IMR-90 (cell line): Measurements from ENCODE around the gene ABI3BP. TPM values are rescaled to one million over a fixed set of nuclear protein-coding genes. Genes with fewer than 3 reads are reported as not detected.
A peak's percentile ranks its signal among the peaks of the same experiment; 100 is the strongest.

Experiments used
- ATAC-seq: fragments of 200-7000 bp; cut with Tn5 transposase; 2 replicates; pipeline ENCODE4 v1.9.1; 2020; ENCODE audit warnings: low read depth, mild to moderate bottlenecking, moderate library complexity
- BruUV-seq: library from RNA; stranded (reverse); fragments of 400-500 nt; replicated peaks from 2 replicates; lab custom pipeline; 2021; lab: Mats Ljungman, UMichigan
- CTCF ChIA-PET: fragments of 300-600 bp; formaldehyde crosslinking; extraction: SDS; loops from one replicate; lab custom pipeline; 2021; ENCODE audit warnings: antibody characterized with exemption; lab: Yijun Ruan, JAX
- POLR2A ChIA-PET: fragments of 300-600 bp; sonication (Branson Sonifier 250); formaldehyde crosslinking; loops from one replicate; lab custom pipeline; 2022; ENCODE audit warnings: antibody characterized with exemption; ENCODE audit not compliant: unreplicated experiment; lab: Charles Lee
- DNase-seq: peaks from one replicate; pipeline ENCODE4 v3.0.0; 2013
- H2AFZ ChIP-seq: replicated peaks from 2 replicates; pipeline ENCODE3; 2013; ENCODE audit warnings: low read length, mild to moderate bottlenecking; ENCODE audit not compliant: poor library complexity
- H2AK5ac ChIP-seq: 2 replicates; pipeline ENCODE4 v1.6.1; 2013; ENCODE audit warnings: low read depth, low read length, inconsistent platforms
- H2AK9ac ChIP-seq: replicated peaks from 2 replicates; pipeline ENCODE3; 2013; ENCODE audit warnings: mild to moderate bottlenecking, low read depth, low read length, moderate library complexity; ENCODE audit not compliant: poor library complexity
- H2BK120ac ChIP-seq: 2 replicates; pipeline ENCODE4 v1.6.1; 2013; ENCODE audit warnings: low read depth, low read length, inconsistent platforms
- H2BK15ac ChIP-seq: 3 replicates; pipeline ENCODE4 v1.6.1; 2013; ENCODE audit warnings: low read depth, low read length, inconsistent platforms
- H2BK20ac ChIP-seq: 2 replicates; pipeline ENCODE4 v1.6.1; 2013; ENCODE audit warnings: low read depth, mild to moderate bottlenecking, inconsistent platforms, low read length, moderate library complexity
- H2BK5ac ChIP-seq: 2 replicates; pipeline ENCODE4 v1.6.1; 2013; ENCODE audit warnings: mild to moderate bottlenecking, low read depth, low read length, inconsistent platforms; ENCODE audit not compliant: poor library complexity, severe bottlenecking
- H3K14ac ChIP-seq: replicated peaks from 2 replicates; pipeline ENCODE4 v1.6.1; 2013; ENCODE audit warnings: low read depth, low read length, inconsistent platforms
- H3K18ac ChIP-seq: 2 replicates; pipeline ENCODE4 v1.6.1; 2013; ENCODE audit warnings: low read depth, low read length, control low read depth
- H3K23ac ChIP-seq: 2 replicates; pipeline ENCODE4 v1.6.1; 2013; ENCODE audit warnings: low read depth, low read length, inconsistent platforms
- H3K27ac ChIP-seq: 2 replicates; pipeline ENCODE4 v1.5.1; 2013; ENCODE audit warnings: mild to moderate bottlenecking, control low read depth, low read length; ENCODE audit not compliant: insufficient read depth
- H3K27me3 ChIP-seq: 2 replicates; pipeline ENCODE4 v1.6.1; 2013; ENCODE audit warnings: low read length; ENCODE audit not compliant: control insufficient read depth, insufficient read depth
- H3K36me3 ChIP-seq: 2 replicates; pipeline ENCODE4 v1.6.1; 2013; ENCODE audit warnings: low read length, mixed read lengths; ENCODE audit not compliant: control insufficient read depth, insufficient read depth
- H3K4ac ChIP-seq: 2 replicates; pipeline ENCODE4 v1.6.1; 2013; ENCODE audit warnings: low read depth, low read length, inconsistent platforms
- H3K4me1 ChIP-seq: 2 replicates; pipeline ENCODE4 v1.6.1; 2013; ENCODE audit warnings: low read length, mixed read lengths; ENCODE audit not compliant: control insufficient read depth, insufficient read depth
- H3K4me2 ChIP-seq: 2 replicates; pipeline ENCODE4 v1.6.1; 2013; ENCODE audit warnings: low read depth, mild to moderate bottlenecking, control low read depth, low read length, moderate library complexity
- H3K4me3 ChIP-seq: 2 replicates; pipeline ENCODE4 v1.5.1; 2013; ENCODE audit warnings: low read depth, mild to moderate bottlenecking, control low read depth, low read length, moderate library complexity; ENCODE audit not compliant: insufficient read depth
- H3K56ac ChIP-seq: 2 replicates; pipeline ENCODE4 v1.6.1; 2013; ENCODE audit warnings: low read length, inconsistent platforms; ENCODE audit not compliant: insufficient read depth; ENCODE audit errors: extremely low read depth
- H3K79me1 ChIP-seq, 2 experiments: 2 replicates each; pipeline ENCODE4 v1.6.1; 2013; ENCODE audit warnings: low read length in 2 of 2, inconsistent platforms in 1 of 2, low read depth in 1 of 2
- H3K9ac ChIP-seq: 2 replicates; pipeline ENCODE4 v1.6.1; 2013; ENCODE audit warnings: low read depth, low read length, control low read depth
- H3K9me1 ChIP-seq: 2 replicates; pipeline ENCODE4 v1.6.1; 2013; ENCODE audit warnings: low read length, inconsistent platforms; ENCODE audit not compliant: insufficient read depth
- H3K9me3 ChIP-seq: 2 replicates; pipeline ENCODE4 v1.6.1; 2013; ENCODE audit warnings: low read length; ENCODE audit not compliant: control insufficient read depth, insufficient read depth
- H4K20me1 ChIP-seq: 2 replicates; pipeline ENCODE4 v1.6.1; 2013; ENCODE audit warnings: low read length, inconsistent platforms; ENCODE audit not compliant: insufficient read depth
- H4K5ac ChIP-seq: 2 replicates; pipeline ENCODE4 v1.6.1; 2013; ENCODE audit warnings: mild to moderate bottlenecking, low read depth, low read length, control low read depth
- H4K8ac ChIP-seq, 2 experiments: 2 replicates each; pipeline ENCODE4 v1.6.1; 2013; ENCODE audit warnings: low read depth in 2 of 2, low read length in 2 of 2, control low read depth in 1 of 2, inconsistent platforms in 1 of 2
- H4K91ac ChIP-seq: 2 replicates; pipeline ENCODE4 v1.6.1; 2013; ENCODE audit warnings: low read depth, low read length, inconsistent platforms; ENCODE audit not compliant: insufficient read depth
- MAFK ChIP-seq: IDR thresholded peaks from 2 replicates; pipeline ENCODE4 v1.6.1; 2012; ENCODE audit warnings: low read depth, low read length, improper control_type of control experiment
- RAD21 ChIP-seq: IDR thresholded peaks from 2 replicates; pipeline ENCODE4 v1.6.1; 2012; ENCODE audit warnings: low read length, improper control_type of control experiment
- WGBS, 2 experiments: methylation state at CpG; one replicate each; pipeline versions ENCODE4 v1.1.5 to v1.1.7; 2013; ENCODE audit warnings: missing lambda C conversion rate in 2 of 2; ENCODE audit not compliant: insufficient read length in 1 of 2; ENCODE audit errors: extremely low coverage in 2 of 2; 5-methylcytosine and 5-hydroxymethylcytosine counted together
- dilution Hi-C: fragments of 300-500 bp; cut with HindIII; formaldehyde crosslinking; loops from one replicate; pipeline ENCODE4 v1.14.3; 2018; ENCODE audit warnings: low sequenced_read_pairs; ENCODE audit not compliant: unreplicated experiment
- in situ Hi-C: fragments of 300-500 bp; cut with MboI; formaldehyde crosslinking; loops from 3 replicates; pipeline ENCODE4 v1.14.3; 2019; ENCODE audit warnings: low sequenced_read_pairs, inconsistent platforms, mixed read lengths
- intact Hi-C: fragments of 100-400 bp; cut with micrococcal nuclease; formaldehyde crosslinking; loops from 2 replicates; pipeline ENCODE4 v1.10.0; 2022
- polyA plus RNA-seq, 3 experiments: library from polyadenylated mRNA; depleted of rRNA; stranded (reverse); fragments of >200 nt; gene quantifications; 2 replicates each; pipeline ENCODE4 v1.2.3, GENCODE V29; 2012; ENCODE audit warnings: low replicate concordance in 1 of 3
- total RNA-seq: library from RNA; depleted of rRNA; stranded (reverse); fragments of >200 nt; gene quantifications from 2 replicates; pipeline ENCODE4 v1.2.3, GENCODE V29; 2012

Gene ABI3BP
- total and polyA plus RNA-seq, 2 of the 4 experiments (the other 2 are of a cell fraction): 3.0 to 26.7 TPM

- dilution Hi-C loops (no loop called here), intact Hi-C loops (no loop called here), in situ Hi-C loops (no loop called here)
- no CpG with 5 or more reads among the region's 3 CpGs for whole genome bisulfite sequencing, 2 experiments
- no peak overlapping the region for H2AFZ ChIP-seq
- H4K91ac ChIP-seq: no peak overlapping the region
- no peak overlapping the region for H3K56ac ChIP-seq
- no peak overlapping the region for H2AK5ac ChIP-seq
- H3K9me1 ChIP-seq: 0 out of 2 replicates have a peak, but pooled peaks cover 3% of the 10 kb centered on the region
- BruUV-seq: no TSS peak
- H3K23ac ChIP-seq: no peak overlapping the region
- TF ChIP-seq RAD21 (no peak), MAFK (peak; percentile 57; the same call in 1 of the 2 replicates)
- H3K14ac ChIP-seq: no peak overlapping the region
- no peak overlapping the region for H2BK5ac ChIP-seq
- no peaks in the 10 kb centered on the region for H3K36me3 ChIP-seq
- CTCF ChIA-PET: no interaction called here
- no peak overlapping the region for H2BK120ac ChIP-seq
- no peak overlapping the region for H3K18ac ChIP-seq
- H3K27me3 ChIP-seq: no peaks in the 10 kb centered on the region; the same call in 1 of the 2 replicates
- ATAC-seq (no peak), DNase-seq (no peak)
- no peak overlapping the region for H2BK20ac ChIP-seq
- H2AK9ac ChIP-seq: no peak overlapping the region
- H3K4me2 ChIP-seq: no peak overlapping the region
- H3K4me3 ChIP-seq: no peak overlapping the region
- no peak overlapping the region for H3K27ac ChIP-seq
- no peak overlapping the region for H4K5ac ChIP-seq
- no peaks in the 10 kb centered on the region for H4K20me1 ChIP-seq
- H3K4me1 ChIP-seq: no peaks in the 10 kb centered on the region
- H4K8ac ChIP-seq: no peak overlapping the region
- no peak overlapping the region for H2BK15ac ChIP-seq
- POLR2A ChIA-PET: no interaction called here
- H3K4ac ChIP-seq: no peak overlapping the region
- no peak overlapping the region for H3K9ac ChIP-seq
- no peaks in the 10 kb centered on the region for H3K9me3 ChIP-seq
- H3K79me1 ChIP-seq: no peaks in the 10 kb centered on the region
These were observed 227.7 kb downstream of the ABI3BP start for GRCh38 chr3:100765437-100765975.
